HG03066 (cell line): ENCODE data around the gene PEAK1.

Source experiments
- ATAC-seq: cut with Tn5 transposase; IDR thresholded peaks from one replicate; pipeline ENCODE4 v1.9.1; 2021; ENCODE audit warnings: low read depth; ENCODE audit not compliant: unreplicated experiment

The PEAK1 gene, protein sequence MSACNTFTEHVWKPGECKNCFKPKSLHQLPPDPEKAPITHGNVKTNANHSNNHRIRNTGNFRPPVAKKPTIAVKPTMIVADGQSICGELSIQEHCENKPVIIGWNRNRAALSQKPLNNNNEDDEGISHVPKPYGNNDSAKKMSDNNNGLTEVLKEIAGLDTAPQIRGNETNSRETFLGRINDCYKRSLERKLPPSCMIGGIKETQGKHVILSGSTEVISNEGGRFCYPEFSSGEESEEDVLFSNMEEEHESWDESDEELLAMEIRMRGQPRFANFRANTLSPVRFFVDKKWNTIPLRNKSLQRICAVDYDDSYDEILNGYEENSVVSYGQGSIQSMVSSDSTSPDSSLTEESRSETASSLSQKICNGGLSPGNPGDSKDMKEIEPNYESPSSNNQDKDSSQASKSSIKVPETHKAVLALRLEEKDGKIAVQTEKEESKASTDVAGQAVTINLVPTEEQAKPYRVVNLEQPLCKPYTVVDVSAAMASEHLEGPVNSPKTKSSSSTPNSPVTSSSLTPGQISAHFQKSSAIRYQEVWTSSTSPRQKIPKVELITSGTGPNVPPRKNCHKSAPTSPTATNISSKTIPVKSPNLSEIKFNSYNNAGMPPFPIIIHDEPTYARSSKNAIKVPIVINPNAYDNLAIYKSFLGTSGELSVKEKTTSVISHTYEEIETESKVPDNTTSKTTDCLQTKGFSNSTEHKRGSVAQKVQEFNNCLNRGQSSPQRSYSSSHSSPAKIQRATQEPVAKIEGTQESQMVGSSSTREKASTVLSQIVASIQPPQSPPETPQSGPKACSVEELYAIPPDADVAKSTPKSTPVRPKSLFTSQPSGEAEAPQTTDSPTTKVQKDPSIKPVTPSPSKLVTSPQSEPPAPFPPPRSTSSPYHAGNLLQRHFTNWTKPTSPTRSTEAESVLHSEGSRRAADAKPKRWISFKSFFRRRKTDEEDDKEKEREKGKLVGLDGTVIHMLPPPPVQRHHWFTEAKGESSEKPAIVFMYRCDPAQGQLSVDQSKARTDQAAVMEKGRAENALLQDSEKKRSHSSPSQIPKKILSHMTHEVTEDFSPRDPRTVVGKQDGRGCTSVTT (N-terminal part only)

DNA sequence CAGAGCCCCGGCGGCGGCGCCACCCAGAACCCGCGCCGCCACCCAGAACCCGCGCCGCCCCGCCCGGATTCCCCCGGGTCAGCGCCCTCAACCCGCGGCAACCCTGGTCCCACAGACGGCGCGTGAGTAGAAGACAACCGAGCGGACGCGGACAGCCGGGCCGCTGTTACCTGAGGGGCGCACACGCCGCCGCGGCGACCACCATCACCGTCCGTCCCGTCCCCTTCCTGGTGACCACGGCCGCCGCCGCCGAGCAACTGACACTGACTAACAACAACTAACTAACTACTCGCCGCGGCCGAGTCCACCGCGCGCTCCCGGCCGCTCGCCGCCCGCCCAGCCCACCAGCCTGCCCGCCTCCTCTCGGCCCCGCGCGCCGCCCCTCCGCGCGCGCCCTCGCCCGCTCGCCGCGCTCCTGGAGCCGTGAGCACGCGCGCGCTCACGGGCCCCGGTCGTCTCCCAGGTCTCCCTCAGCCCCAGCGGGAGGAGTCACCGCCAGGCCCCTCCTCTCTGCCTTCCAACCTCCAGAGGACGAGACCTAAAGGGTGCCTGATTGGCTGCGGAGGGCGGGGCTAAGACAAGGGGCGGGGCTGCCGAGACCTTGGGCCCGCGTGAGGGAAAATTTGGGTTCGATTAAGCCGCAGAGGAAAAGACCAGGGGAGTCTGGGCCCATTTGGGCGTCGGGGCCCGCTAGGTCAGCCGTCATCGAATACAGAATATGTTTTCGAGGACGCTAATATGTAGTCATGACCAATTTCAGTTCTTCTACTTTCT is at the start of gene PEAK1:
PEAK1 (minus strand) TSS at position 269 of the 774 bp plus-strand sequence. CDS start 238,178 bp downstream, outside the sequence.
- peak; percentile 87 for ATAC-seq

DNA sequence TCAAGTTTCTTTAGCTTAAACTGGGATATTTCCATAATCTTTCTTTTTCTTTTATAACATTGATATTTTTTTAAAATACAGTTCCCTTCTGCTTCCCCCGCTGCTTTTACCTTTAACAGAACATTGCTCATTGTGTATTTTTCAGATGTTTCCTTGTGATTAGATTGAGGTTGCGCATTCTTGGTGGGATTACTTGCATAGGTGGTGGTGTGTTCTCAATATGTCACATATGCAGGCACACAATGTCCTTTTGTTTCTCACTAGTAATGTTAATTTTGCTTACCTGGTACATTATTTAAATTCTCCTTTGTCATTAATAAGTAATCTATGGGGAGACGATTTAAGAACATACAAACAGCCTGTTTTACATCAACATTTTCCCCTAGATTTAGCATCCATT is 49.0 kb upstream of the PEAK1 start:
- no peak for ATAC-seq

DNA sequence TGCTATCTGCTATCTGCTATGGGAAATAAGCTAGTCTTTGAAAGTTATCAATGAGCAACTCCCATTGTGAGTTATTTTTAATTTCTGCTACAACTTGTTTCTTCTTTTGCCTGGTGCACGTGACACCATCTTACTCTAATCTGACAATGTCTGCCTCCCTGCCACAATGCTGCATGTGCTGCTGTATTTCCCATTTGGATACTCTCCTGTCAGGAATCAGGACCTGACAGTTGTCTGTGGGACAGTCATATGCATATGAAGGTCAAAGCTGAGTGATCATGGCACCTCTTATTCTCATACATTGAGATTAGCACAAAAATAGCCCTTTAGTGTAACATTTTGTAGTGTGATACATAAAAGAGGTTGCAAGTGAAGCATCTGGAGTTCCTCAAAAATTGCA is 46.6 kb upstream of the PEAK1 start:
- ATAC-seq, result no peak

DNA sequence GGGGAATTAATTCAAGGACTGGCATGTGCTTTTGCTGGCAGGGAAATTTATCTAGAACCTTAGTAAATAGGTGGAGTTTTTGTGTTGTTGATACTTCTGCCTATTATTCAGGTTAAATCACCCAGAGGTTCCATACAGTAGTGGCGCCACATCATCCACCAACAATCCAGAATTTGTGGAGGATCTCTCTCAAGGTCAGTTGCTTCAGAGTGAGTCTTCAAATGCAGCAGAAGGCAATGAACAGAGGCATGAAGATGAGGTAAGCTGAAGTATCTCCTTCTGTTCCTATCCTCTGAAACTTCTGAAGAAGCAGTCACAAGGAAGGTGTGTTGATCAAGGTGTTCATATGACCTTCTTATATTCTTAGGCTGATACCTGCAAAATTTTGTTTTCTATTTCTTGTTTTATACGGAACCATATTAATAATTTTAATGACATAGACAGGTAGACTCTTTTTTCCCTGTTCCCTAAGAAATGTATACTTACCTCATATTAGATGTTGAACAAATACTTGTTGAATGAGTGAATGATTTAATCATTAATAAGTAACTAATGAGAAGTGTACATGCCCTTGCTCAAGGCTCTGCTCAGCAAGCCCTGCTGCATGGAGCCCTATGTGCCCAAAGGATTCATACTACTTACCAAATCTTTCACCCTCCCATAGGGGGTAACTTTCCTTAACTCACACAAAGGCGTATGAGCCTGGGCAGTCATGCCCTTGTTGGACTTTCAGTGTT is 44.4 kb upstream of the PEAK1 start:
- ATAC-seq, result no peak

DNA sequence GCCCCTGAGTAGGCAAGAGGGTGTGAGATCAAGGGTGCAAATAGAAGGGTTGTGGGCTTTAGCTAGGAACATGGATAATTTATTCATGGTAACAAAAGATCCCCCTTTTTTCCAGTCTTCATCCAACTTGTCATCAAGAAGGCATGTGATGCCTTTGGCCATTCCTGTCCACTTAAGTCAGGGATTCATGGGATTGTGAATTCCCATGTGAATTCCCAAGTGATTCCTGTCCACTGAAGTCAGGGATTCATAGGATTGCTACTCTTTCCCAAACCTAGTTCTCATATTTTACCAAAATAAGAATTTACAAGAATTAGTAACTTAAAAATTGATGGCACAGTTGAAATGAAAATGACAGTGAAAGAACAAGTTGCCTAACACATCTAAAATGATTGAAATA is 41.6 kb upstream of the PEAK1 start:
- no peak for ATAC-seq

DNA sequence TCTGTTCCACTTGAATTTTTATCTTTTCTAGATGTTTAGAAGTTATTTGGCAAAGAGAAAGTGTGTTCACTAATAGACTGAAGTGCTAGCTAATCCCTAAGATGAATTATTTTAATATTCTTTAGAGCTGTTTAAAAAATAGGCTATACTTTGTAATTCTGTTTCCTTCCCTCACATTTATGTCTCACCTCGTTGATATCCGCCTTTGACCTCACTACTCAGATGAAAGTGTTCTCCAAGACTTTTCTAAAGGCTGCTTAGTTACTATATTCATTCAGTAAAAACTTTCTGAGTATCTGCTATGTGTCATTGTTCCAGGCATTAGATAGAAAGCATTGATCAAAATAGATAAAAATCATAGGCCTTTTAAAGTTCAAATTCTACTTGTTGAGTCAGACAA is 39.1 kb upstream of the PEAK1 start:
- ATAC-seq, result no peak

DNA sequence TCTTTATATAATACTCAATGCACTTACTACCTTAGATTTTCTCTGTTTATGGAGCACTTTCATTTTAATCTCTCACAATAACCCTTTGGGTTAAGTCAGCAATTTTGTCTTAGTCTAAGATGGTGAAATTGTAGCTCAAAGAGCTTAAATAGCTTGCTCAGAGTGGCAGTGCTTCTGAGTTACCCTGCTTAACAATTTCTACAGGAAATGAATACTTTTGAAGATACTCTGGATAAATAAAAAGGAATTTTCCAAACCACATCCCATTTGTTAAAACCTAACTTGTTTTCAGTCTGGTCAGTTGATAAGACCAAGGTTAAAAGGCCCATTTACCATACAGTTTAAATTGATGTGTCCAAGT is 38.0 kb upstream of the PEAK1 start:
- ATAC-seq, result no peak

DNA sequence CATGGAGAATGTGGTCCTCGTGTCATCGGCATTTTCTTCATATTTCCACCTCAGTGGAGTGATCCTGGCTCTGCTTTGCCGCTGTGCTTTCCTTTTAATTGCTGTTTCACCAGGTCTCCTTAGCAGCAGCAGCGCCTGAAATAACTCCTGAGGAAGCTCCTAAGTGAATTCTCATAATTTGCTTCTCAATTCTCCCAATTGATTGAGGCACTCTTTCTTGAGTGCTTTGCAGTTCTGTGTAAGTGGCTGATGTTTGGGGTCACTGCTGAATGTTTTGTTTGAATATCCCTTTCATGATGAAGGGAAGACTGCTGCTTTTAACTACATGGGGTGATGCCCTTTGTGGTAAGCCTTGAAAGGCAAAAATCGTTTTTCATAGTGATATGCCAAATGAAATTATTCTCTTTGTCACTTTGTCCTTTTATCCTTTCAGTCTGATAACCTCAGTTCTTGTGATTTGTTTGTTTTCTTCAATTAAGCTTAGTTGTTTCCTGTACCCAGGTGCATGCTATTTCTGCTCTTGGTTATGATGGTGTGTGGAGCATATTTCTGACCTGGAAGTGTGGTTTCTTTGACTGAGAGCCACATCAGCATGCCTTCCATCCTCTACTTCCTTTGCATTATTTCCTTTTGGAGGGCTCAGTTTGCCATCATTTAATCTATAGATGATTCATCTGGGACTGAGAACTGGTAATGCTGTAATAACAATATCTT is 37.4 kb upstream of the PEAK1 start:
- no peak for ATAC-seq

DNA sequence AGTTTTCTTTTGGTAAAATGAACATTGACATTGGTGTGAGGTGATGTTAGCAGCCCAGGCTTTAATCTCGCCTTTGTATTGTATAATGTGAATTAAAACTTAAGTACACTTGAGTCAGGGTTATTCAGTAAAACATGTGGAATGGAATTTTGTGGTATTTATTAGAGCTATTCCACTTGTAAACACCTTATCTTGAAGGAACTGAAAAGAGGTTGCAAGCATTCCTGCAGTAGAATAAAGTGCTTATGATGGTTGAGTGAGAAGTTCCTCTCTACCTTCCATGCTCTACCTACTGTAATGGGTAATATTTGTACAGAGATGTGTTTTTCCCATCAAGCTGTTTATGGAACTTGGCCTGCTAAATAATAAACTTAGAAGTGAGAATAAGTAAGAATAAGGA is 36.8 kb upstream of the PEAK1 start:
- ATAC-seq, result no peak

DNA sequence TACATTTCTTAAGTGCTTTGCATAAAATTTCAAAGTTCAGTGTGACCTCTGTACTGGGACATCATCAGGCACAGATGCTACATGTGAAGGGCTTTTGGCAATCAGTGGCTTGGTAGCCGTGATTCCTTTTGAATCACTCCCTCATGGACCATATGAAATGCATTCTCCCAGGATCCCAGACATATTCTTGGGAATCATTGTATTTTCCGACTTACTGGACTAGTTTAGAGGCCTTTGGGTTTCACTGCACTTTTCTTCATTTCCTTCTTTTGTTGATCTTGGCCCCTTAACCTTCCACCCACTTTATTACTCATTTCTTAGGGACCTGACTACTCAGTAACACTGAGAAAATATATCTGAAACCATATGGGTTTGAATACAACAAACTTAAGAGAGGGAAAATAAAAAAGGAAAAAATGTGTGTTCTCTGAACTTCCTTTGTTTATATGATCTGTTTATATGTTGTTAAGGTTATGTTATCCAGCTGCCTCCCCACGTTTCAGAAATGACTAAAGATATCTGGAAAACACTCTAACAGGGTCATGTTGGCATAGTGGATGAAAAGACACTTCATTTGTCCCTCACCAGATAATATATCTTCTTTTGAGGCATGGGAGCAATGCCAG is 35.9 kb upstream of the PEAK1 start:
- no peak for ATAC-seq

DNA sequence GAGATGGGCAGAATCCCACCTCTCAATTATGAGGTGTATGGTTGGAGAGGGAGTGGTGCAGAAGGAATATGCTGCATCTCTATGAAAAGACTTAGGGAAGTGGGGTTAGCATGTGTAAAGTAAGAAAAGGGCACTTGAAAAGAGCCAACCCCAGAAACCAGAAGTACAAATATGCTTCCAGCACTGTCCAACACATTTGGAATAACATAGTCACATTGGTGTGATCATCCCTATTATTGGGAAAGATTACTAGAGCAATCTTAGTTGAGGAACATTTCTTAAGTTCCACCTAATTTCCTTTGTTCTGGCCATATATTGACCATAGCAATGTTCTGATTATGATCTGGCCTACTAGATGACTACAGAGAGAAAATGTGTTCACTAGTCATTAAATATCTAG is 35.0 kb upstream of the PEAK1 start:
- ATAC-seq, result no peak

DNA sequence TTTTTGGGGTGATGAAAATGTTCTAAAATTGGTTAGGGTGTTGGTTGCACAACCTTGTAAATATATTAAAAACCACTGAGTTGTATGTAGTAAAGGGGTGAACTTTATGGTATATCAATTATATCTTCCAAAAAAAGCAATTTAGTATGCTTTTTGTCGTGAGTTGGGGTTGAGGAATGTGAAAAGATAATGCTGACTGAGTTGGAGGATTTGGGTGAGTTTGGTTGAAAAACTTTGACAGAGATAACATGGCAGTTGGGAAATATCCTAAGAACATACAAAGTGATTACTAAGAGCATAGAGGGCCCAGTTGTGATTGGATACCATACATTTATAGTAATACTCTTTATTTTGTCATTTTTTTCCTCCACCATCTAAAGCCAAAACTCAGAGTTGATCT is 34.4 kb upstream of the PEAK1 start:
- no peak for ATAC-seq

DNA sequence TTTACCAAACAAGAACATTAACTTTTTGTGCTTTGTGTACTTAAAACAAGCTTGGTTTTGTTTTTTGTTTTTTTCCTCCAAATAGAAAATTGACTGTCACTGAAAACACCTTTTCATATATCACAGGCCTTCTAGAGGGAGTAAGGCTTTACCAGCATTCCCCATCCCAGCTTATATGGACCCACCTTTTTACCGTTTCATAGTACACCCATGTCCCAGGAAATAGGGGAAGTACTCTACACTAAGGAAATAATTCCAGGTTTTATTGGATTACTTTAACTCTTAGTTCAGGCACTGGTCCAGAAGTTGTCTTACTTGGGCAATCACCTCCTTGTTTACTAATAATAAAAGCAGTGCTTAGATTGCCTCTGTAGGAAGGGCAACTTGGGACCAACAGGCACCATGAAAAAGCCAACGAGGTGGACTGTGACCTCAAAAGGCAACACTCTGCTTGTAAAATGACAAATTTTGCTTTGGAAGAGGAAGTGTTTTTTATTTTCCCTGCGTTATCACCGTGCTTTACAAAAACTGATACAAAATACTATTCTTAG is 27.0 kb upstream of the PEAK1 start:
- no peak for ATAC-seq

DNA sequence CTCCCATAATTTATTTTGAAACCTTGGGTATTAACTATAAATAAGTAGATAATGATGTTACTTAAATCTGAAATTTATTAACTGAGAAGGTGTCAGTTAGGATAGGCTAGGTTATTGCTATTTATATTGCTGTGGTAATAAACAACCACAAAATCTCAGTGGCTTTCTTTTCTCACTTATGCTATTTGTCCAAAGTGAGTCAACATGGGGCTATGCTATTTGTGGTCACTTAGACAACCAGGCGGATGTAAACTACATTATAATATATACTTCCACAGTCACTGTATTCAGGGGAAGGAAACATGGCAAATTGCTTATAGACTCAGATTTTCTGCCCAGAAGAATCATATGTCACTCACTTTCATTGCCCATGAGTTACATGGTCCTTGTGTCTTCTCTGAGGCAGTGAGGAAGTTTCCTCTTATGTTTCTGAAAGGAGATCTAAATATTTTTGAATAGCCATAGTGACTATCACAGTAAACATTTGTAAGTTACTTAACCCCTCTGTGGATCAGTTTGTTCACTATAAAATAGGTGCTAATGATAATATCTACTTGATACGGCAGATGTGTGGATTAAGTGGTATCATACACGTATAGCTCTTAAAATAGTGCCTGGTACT is 20.6 kb upstream of the PEAK1 start:
- ATAC-seq, result peak; percentile 89

DNA sequence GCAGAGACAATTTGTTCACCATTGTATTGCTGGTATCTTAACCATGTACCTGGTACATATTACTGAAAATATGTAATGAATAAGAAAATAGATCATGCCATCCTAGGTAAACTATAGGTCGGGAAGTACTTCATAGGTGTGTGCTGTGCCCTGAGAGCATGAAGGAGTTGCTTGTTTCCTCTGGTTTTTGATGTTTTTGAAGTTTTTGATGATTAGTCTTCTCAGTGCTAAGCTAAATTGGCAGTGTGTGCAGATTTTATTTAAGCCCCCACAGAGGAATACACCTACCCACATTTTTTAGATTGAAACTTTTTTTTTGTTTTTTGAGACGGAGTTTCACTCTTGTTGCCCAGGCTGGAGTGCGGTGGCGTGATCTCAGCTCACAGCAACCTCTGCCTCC is 17.4 kb upstream of the PEAK1 start:
- ATAC-seq, result no peak

DNA sequence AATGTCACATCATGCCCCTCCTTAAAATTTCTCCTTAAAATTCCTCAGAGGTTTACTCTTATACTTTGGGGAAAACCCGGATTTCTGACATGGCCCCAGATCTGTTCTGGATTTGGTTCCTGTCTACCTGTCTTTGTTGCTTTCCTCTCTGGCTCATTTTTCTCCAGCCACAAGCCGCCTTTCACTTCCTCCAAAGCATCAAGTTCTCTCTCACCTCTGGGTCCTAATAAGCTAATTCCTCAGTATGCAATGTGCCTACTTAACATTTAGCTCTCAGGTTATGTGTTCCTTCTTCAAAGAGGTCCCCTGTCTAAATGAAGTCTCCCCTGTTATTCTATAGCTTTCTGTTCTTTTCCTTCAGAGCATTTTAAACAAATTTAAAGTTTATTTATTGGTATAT is 16.9 kb upstream of the PEAK1 start:
- ATAC-seq, result no peak

DNA sequence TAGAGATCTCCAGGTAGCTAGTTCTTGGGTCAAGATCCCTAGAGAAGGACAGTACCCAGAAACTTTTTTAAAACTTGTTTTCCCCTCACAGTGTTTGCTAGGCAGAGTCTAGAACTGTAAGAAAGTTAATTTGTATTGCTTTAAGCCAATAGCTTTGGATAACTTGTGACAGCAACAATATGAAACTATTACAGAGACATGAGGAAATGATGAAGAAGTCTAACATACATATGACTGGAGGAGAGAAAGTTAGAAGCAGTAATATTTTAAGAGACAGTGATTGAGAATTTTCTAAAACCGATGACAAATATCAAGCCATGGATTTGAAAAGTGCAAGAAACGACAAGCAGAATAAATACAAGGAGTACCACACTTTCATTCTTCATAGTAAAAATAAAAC is 10.7 kb upstream of the PEAK1 start:
- no peak for ATAC-seq

DNA sequence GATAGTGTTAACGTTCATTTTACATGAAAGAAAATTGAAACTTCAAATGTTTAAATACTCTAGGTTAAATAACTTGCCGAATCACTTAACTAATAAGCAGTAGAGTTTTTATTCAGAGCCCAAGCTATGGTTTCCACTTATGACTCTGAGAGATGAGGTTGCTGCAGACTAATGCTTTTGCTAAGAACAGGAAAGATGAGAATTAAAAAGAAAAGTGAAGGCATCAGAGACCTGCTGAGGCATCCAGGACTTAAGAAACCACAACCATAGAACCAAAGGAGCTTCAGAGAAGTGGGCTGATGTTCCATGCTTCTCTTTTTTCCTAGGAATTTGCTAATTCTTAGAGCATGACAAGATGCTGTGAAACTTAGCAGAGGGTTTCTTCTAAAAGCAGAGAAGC is 10.3 kb upstream of the PEAK1 start:
- no peak for ATAC-seq
